Upper lobe of left lung (tissue), 4 donors: ENCODE results near the gene VSIR.

ENCODE experiments used
- POLR2A ChIP-seq, 4 donors: fragments of 450-650 bp; IDR thresholded peaks; one replicate each; pipeline ENCODE4 v1.5.1; 2016 to 2017; ENCODE audit warnings: antibody characterized with exemption in 4 of 4, mild to moderate bottlenecking in 2 of 4
- POLR2AphosphoS5 ChIP-seq, 2 donors: sonication (generic); formaldehyde crosslinking; IDR thresholded peaks; one replicate each; pipeline ENCODE4 v1.5.1; 2017; ENCODE audit warnings: antibody characterized with exemption in 2 of 2
- TF ChIP-seq, protein P1 (sequence below), 6 experiments: fragments of 450-650 bp in 4 of 6; fragments of 200-600 bp in 2 of 6; sonication (generic) in 2 of 6; IDR thresholded peaks; one replicate each; pipeline ENCODE4 v1.5.1; 2016 to 2019; ENCODE audit warnings: antibody characterized with exemption in 6 of 6

DNA sequence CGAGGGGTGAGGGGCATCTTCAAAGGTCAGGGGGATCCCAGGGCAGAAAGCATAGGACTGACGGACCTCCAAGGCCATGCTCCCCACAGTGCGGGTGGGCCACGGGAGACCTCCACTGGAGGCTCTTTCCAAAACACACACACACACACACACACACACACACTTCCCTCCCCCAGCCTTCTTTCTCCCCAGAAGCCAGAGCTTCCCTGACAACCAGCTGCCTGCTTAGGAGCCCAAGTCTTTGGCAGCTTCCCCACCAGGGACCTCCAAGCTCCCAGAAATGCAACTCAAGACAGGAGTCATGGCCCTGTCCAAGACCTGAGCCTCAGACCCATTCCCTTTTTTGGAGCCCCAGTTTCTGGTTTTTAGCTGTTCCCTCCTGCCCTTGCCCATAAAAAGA, 53.0 kb downstream of the VSIR start:
- TF ChIP-seq, protein P1, sequence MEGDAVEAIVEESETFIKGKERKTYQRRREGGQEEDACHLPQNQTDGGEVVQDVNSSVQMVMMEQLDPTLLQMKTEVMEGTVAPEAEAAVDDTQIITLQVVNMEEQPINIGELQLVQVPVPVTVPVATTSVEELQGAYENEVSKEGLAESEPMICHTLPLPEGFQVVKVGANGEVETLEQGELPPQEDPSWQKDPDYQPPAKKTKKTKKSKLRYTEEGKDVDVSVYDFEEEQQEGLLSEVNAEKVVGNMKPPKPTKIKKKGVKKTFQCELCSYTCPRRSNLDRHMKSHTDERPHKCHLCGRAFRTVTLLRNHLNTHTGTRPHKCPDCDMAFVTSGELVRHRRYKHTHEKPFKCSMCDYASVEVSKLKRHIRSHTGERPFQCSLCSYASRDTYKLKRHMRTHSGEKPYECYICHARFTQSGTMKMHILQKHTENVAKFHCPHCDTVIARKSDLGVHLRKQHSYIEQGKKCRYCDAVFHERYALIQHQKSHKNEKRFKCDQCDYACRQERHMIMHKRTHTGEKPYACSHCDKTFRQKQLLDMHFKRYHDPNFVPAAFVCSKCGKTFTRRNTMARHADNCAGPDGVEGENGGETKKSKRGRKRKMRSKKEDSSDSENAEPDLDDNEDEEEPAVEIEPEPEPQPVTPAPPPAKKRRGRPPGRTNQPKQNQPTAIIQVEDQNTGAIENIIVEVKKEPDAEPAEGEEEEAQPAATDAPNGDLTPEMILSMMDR (IDR thresholded peaks at IDR 0.05): no peak
- TF ChIP-seq POLR2A (IDR thresholded peaks at IDR 0.05) (no peak), POLR2AphosphoS5 (IDR thresholded peaks at IDR 0.05) (no peak)
